Right cardiac atrium (tissue), 5 donors: ENCODE data around the gene BTG4. TPM values are rescaled to one million over a fixed set of nuclear protein-coding genes. Genes with fewer than 3 reads are reported as not detected.
A peak's percentile ranks its signal among the peaks of the same experiment; 100 is the strongest.

ENCODE experiments used
- ATAC-seq, 2 donors: fragments of 200-7000 bp; cut with Tn5 transposase; one replicate each; pipeline versions ENCODE4 v1.8.0 to v1.9.1; 2020; ENCODE audit warnings: moderate library complexity in 2 of 2, mild to moderate bottlenecking in 1 of 2
- DNase-seq, 3 donors: peaks; one replicate each; pipeline ENCODE4 v3.0.0-alpha.2; 2020
- H3K27ac ChIP-seq: one replicate; pipeline ENCODE4 v1.5.1; 2013; ENCODE audit warnings: mild to moderate bottlenecking, low read length, control low read depth, moderate library complexity
- H3K27me3 ChIP-seq: one replicate; pipeline ENCODE4 v1.6.1; 2013; ENCODE audit not compliant: control insufficient read depth, insufficient read depth
- H3K4me1 ChIP-seq: one replicate; pipeline ENCODE4 v1.6.1; 2013; ENCODE audit warnings: low read length; ENCODE audit not compliant: control insufficient read depth, insufficient read depth
- H3K4me3 ChIP-seq: one replicate; pipeline ENCODE4 v1.5.1; 2013; ENCODE audit warnings: low read length, control low read depth
- H3K9me3 ChIP-seq: one replicate; pipeline ENCODE4 v1.6.1; 2013; ENCODE audit warnings: low read length; ENCODE audit not compliant: control insufficient read depth
- WGBS: extraction: QIAGEN DNeasy Blood & Tissue Kit; methylation state at CpG from one replicate; pipeline ENCODE4 v1.1.7; 2013; 5-methylcytosine and 5-hydroxymethylcytosine counted together
- intact Hi-C, 4 donors: fragments of 100-400 bp; cut with DNase I; formaldehyde crosslinking; loops; one replicate each; pipeline versions ENCODE4 v1.11.0 to v1.14.0; 2022 to 2023
- polyA plus RNA-seq: library from polyadenylated mRNA; stranded (reverse); fragments of 200-250 nt; gene quantifications from one replicate; pipeline ENCODE4 v1.2.3, GENCODE V29; 2013
- total RNA-seq, 4 donors: library from RNA; stranded (reverse); fragmentation: NEBNext Ultra II Directional; extraction: Animal tissue kit (Norgen Biotek cat#: 25700); gene quantifications; one replicate each; pipeline ENCODE4 v1.2.1, GENCODE V29; 2021
- donor health status: healthy with polysubstance abuse.
- donor health status: DM: no; HTN: yes; CAD: no.
- donor health status: DM: no; HTN: no; CAD: no.
- donor health status: DM: no; HTN: yes; CAD: no; lungs with severe emphysema.
- donor health status: DM: yes; HTN: yes; CAD: no.

Gene BTG4
- total and polyA plus RNA-seq, 5 donors, result not detected

- Histone ChIP-seq H3K27ac (no peak overlapping the region), H3K27me3 (no peaks in the 10 kb centered on the region), H3K9me3 (peaks cover 2% of the 10 kb centered on the region), H3K4me1 (no peaks in the 10 kb centered on the region), H3K4me3 (no peak overlapping the region)
- WGBS, result 80% methylated on average over 1 of the region's 1 CpG
- intact Hi-C loops, result no loop called here
- no peak for DNase-seq
- no peak for ATAC-seq
Observed at GRCh38 chr11:111479666-111480065, 32.5 kb downstream of the BTG4 start.

- ATAC-seq, result no peak
- WGBS, result 91% methylated on average over 2 of the region's 2 CpGs
- Histone ChIP-seq H3K27me3 (no peaks in the 10 kb centered on the region), H3K27ac (no peak overlapping the region), H3K4me3 (no peak overlapping the region), H3K4me1 (no peaks in the 10 kb centered on the region), H3K9me3 (peaks cover under 1% of the 10 kb centered on the region)
- intact Hi-C loops, result no loop called here
- DNase-seq, result no peak
Observed at GRCh38 chr11:111477898-111478297, 34.3 kb downstream of the BTG4 start.

GRCh38 chr11:111476956-111477355 lies 35.2 kb downstream of the BTG4 start:
- no peak for DNase-seq
- 63% methylated on average over 3 of the region's 3 CpGs for WGBS
- no peak overlapping the region for H3K4me3 ChIP-seq
- no peaks in the 10 kb centered on the region for H3K4me1 ChIP-seq
- H3K27me3 ChIP-seq, result no peaks in the 10 kb centered on the region
- no peak for ATAC-seq
- intact Hi-C loops, result no loop called here
- H3K9me3 ChIP-seq, result no peaks in the 10 kb centered on the region
- H3K27ac ChIP-seq, result no peak overlapping the region

- intact Hi-C loops, result no loop called here
- 40% methylated on average over 2 of the region's 2 CpGs for WGBS
- ATAC-seq (no peak), DNase-seq (no peak)
- Histone ChIP-seq H3K27ac (no peak overlapping the region), H3K27me3 (no peaks in the 10 kb centered on the region), H3K4me3 (no peak overlapping the region), H3K4me1 (no peaks in the 10 kb centered on the region), H3K9me3 (no peaks in the 10 kb centered on the region)
Observed at GRCh38 chr11:111476366-111476765, 35.8 kb downstream of the BTG4 start.

GRCh38 chr11:111474432-111474831 lies 37.8 kb downstream of the BTG4 start:
- H3K27ac ChIP-seq, result no peak overlapping the region
- H3K27me3 ChIP-seq, result no peaks in the 10 kb centered on the region
- no peaks in the 10 kb centered on the region for H3K4me1 ChIP-seq
- DNase-seq, result no peak
- no peak for ATAC-seq
- H3K9me3 ChIP-seq, result no peaks in the 10 kb centered on the region
- intact Hi-C loops, result no loop called here
- no peak overlapping the region for H3K4me3 ChIP-seq

GRCh38 chr11:111472228-111472627 lies 40.0 kb downstream of the BTG4 start:
- DNase-seq, result no peak
- Histone ChIP-seq H3K27me3 (no peaks in the 10 kb centered on the region), H3K9me3 (no peaks in the 10 kb centered on the region), H3K4me3 (no peak overlapping the region), H3K27ac (no peak overlapping the region), H3K4me1 (no peaks in the 10 kb centered on the region)
- 93% methylated on average over 1 of the region's 1 CpG for WGBS
- intact Hi-C loops, result no loop called here
- ATAC-seq, result no peak

- Histone ChIP-seq H3K4me3 (no peak overlapping the region), H3K9me3 (no peaks in the 10 kb centered on the region), H3K27me3 (no peaks in the 10 kb centered on the region), H3K4me1 (no peaks in the 10 kb centered on the region), H3K27ac (peak overlapping the region; percentile 38)
- ATAC-seq (no peak), DNase-seq (peak in 1 of 3 donors; percentile 16)
- WGBS, result 34% methylated on average over 4 of the region's 4 CpGs
- intact Hi-C loops, result no loop called here
Observed at GRCh38 chr11:111469200-111469599, 43.0 kb downstream of the BTG4 start.

- DNase-seq, result no peak
- Histone ChIP-seq H3K27me3 (no peaks in the 10 kb centered on the region), H3K4me1 (no peaks in the 10 kb centered on the region), H3K27ac (no peak overlapping the region), H3K9me3 (no peaks in the 10 kb centered on the region), H3K4me3 (no peak overlapping the region)
- intact Hi-C loops, result no loop called here
- ATAC-seq, result no peak
Observed at GRCh38 chr11:111466615-111467014, 45.6 kb downstream of the BTG4 start.

- ATAC-seq, result no peak
- WGBS, result 66% methylated on average over 1 of the region's 1 CpG
- H3K27me3 ChIP-seq, result no peaks in the 10 kb centered on the region
Observed at GRCh38 chr11:111465400-111465799, 46.8 kb downstream of the BTG4 start.

GRCh38 chr11:111463276-111463675 lies 48.9 kb downstream of the BTG4 start:
- 95% methylated on average over 4 of the region's 4 CpGs for whole genome bisulfite sequencing
- ATAC-seq (no peak), DNase-seq (no peak)
- H3K27ac ChIP-seq, result no peak overlapping the region
- no peaks in the 10 kb centered on the region for H3K9me3 ChIP-seq
- intact Hi-C loops, result no loop called here
- H3K4me1 ChIP-seq, result no peaks in the 10 kb centered on the region
- no peaks in the 10 kb centered on the region for H3K27me3 ChIP-seq
- H3K4me3 ChIP-seq, result no peak overlapping the region

More at GRCh38 chr11:111465400-111465799, 46.8 kb downstream of the BTG4 start:
- DNase-seq, result no peak
- intact Hi-C loops, result no loop called here
- Histone ChIP-seq H3K9me3 (no peaks in the 10 kb centered on the region), H3K27ac (no peak overlapping the region), H3K4me3 (no peak overlapping the region), H3K4me1 (no peaks in the 10 kb centered on the region)

- ATAC-seq (no peak), DNase-seq (no peak)
- Histone ChIP-seq H3K27ac (no peak overlapping the region), H3K27me3 (no peaks in the 10 kb centered on the region), H3K4me3 (no peak overlapping the region), H3K4me1 (no peaks in the 10 kb centered on the region), H3K9me3 (no peaks in the 10 kb centered on the region)
- intact Hi-C loops, result no loop called here
- 82% methylated on average over 5 of the region's 5 CpGs for WGBS
Observed at GRCh38 chr11:111462329-111462728, 49.9 kb downstream of the BTG4 start.

GRCh38 chr11:111461460-111462235 lies 50.5 kb downstream of the BTG4 start:
- Histone ChIP-seq H3K4me1 (no peaks in the 10 kb centered on the region), H3K9me3 (no peaks in the 10 kb centered on the region), H3K27me3 (no peaks in the 10 kb centered on the region), H3K27ac (no peak overlapping the region), H3K4me3 (no peak overlapping the region)
- intact Hi-C loops, result no loop called here
- DNase-seq, result no peak
- ATAC-seq, result no peak
- WGBS, result 88% methylated on average over 11 of the region's 11 CpGs
